Chondrocyte (in vitro differentiated cells): ENCODE data around the gene NFKB1. TPM values are rescaled to one million over a fixed set of nuclear protein-coding genes. Genes with fewer than 3 reads are reported as not detected.

Source experiments
- DNase-seq: peaks from one replicate; pipeline ENCODE4 v3.0.0; 2021; ENCODE audit warnings: mixed read lengths, low spot score
- H3K27ac Mint-ChIP-seq: one replicate; pipeline ENCODE4 v1.8.0; 2021; ENCODE audit warnings: mild to moderate bottlenecking, moderate library complexity, mixed read lengths; ENCODE audit not compliant: unreplicated experiment
- H3K27me3 Mint-ChIP-seq: 2 replicates; pipeline ENCODE4 v1.8.0; 2021; ENCODE audit warnings: low read depth, mixed read lengths
- H3K36me3 Mint-ChIP-seq: 2 replicates; pipeline ENCODE4 v1.8.0; 2021; ENCODE audit warnings: low read depth, mixed read lengths
- H3K4me1 Mint-ChIP-seq: 2 replicates; pipeline ENCODE4 v1.8.0; 2021; ENCODE audit warnings: low read depth, mild to moderate bottlenecking, mixed read lengths
- H3K4me3 Mint-ChIP-seq: one replicate; pipeline ENCODE4 v1.8.0; 2021; ENCODE audit warnings: mild to moderate bottlenecking, moderate library complexity, mixed read lengths; ENCODE audit not compliant: unreplicated experiment
- H3K9me3 Mint-ChIP-seq: 2 replicates; pipeline ENCODE4 v1.8.0; 2021; ENCODE audit warnings: low read depth, mixed read lengths
- CTCF ChIP-seq: fragments of 200-600 bp; sonication (generic); IDR thresholded peaks from 2 replicates; pipeline ENCODE4 v1.5.0; 2021; ENCODE audit warnings: antibody characterized with exemption, mild to moderate bottlenecking, moderate library complexity
- total RNA-seq: library from RNA; stranded (reverse); gene quantifications from 3 replicates; pipeline ENCODE4 v1.2.1, GENCODE V29; 2021

The NFKB1 gene
- total RNA-seq, 1 donor from 2014 or later: 24.4 TPM

DNA sequence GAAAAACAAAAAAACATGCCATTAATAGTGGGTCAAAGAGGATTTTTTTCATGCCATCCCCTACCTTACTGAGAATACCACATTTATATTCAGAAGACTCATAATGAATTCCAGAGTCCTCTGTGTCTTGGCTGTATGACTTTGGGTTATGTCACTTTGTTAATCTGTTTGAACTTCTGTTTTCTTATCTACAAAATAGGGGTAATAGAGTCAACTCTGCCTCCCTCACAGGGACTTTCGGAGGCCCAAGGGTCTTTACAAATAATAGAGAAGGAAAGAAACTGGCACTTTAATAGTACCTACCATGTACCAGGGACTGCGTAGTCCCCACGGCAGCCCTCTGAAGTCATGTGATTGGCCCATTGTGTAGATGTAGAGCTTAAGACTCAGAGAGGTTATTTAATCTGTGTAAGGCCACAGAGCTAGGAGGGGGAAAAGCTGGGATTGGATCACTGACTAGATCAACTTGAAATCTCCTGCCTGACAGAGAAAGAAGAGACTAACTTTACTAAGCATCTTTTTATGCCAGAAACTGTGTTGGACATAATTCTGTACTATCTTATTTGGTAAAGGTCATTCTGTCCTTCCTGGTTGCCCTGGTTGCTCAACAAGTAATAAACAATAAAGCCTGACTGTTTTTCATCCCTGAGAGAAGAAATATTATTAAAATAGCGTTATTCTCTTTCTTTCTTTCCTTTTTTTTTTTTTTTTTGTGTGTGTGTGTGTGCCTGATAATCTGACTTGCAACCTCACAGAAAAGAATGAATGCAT, 59.6 kb downstream of the NFKB1 start:
- H3K4me3 Mint-ChIP-seq: no peak overlapping the region
- DNase-seq: no peak
- H3K36me3 Mint-ChIP-seq: peaks cover 3% of the 10 kb centered on the region
- peaks cover 13% of the 10 kb centered on the region for H3K4me1 Mint-ChIP-seq
- H3K9me3 Mint-ChIP-seq: no peaks in the 10 kb centered on the region
- TF ChIP-seq CTCF: no peak
- no peaks in the 10 kb centered on the region for H3K27me3 Mint-ChIP-seq
- H3K27ac Mint-ChIP-seq: peak overlapping the region; percentile 28

DNA sequence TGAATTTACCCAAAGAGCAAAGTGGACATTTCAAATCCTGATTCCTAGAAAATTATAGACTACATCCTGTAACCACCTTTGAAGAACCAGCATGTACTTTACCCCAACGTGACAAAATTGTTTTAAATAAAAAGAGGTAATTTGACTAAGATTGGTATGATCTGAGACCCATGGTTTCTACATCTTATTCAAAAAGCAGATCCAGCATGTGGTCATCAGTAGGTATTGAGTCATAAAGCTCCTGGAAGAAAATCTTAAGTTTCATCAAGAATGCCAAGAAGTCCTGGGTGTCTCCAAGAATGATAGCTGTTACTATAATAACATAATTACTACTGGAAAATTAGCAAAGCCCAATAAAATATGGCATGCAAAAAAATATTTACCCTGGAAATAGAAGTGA, 61.8 kb downstream of the NFKB1 start:
- Mint-ChIP-seq H3K9me3 (no peaks in the 10 kb centered on the region), H3K27me3 (no peaks in the 10 kb centered on the region), H3K36me3 (peaks cover 5% of the 10 kb centered on the region), H3K4me1 (peaks cover 13% of the 10 kb centered on the region), H3K4me3 (no peak overlapping the region), H3K27ac (no peak overlapping the region)
- no peak for DNase-seq
- TF ChIP-seq CTCF: no peak

DNA sequence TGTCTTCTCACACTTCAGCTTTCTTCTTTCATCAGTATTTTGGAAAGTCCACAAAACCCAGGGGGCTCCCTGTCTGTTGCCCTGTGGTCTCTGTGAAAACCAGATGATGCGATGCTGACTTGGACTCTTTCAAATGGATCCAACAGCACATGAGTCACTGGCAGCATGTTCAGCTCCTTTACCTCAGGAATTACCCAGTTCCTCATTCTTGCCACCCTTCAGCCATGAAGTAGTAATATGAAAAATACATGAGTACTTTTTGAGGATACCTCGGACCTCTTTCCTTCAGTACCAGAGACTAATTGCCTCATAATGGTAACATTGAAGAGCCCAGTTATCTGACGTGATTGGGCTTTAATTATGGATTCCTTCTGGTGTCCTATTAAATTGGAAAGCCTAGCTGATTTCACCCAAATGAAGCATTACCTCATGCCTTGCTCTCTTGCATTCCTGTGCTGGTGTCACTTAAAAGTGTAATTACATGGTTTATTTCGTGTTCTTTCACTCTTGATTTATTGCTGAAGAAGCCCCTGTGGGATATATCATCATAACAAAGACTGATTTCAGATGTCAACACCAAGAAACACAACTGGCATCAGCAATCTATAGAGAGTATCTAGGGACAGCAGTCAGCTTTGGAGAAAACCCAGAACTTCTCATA, 63.4 kb downstream of the NFKB1 start:
- no peak overlapping the region for H3K27ac Mint-ChIP-seq
- peaks cover 5% of the 10 kb centered on the region for H3K36me3 Mint-ChIP-seq
- H3K9me3 Mint-ChIP-seq: no peaks in the 10 kb centered on the region
- no peaks in the 10 kb centered on the region for H3K27me3 Mint-ChIP-seq
- DNase-seq: no peak
- TF ChIP-seq CTCF: no peak
- peaks cover 21% of the 10 kb centered on the region for H3K4me1 Mint-ChIP-seq
- no peak overlapping the region for H3K4me3 Mint-ChIP-seq

GRCh38 chr4:102565696-102566095, 64.5 kb downstream of the NFKB1 start:
- Mint-ChIP-seq H3K4me1 (peaks cover 15% of the 10 kb centered on the region), H3K27me3 (no peaks in the 10 kb centered on the region), H3K9me3 (peaks cover 4% of the 10 kb centered on the region), H3K27ac (no peak overlapping the region), H3K36me3 (peaks cover 8% of the 10 kb centered on the region), H3K4me3 (no peak overlapping the region)
- no peak for DNase-seq
- no peak for TF ChIP-seq CTCF

DNA sequence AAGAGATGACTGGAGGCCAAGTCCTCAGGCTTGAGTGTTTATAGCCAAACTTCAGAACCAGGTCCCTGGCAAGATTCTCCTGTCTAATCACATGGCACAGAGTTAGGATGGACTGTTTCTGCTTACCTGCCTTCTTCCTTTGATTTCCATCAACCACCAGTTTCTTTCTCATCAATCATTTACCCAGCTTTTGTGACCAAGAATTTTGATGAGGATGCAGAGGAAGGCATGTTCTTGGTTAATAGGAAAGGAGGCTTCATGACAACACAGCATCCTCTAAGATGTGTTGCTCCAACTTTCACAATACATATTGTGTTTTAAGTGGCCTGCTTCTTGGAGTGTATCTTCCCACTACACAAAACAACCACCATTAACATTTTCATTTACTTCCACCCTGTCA, 65.3 kb downstream of the NFKB1 start:
- no peak for TF ChIP-seq CTCF
- DNase-seq: no peak
- peaks cover 15% of the 10 kb centered on the region for H3K4me1 Mint-ChIP-seq
- H3K27ac Mint-ChIP-seq: no peak overlapping the region
- peaks cover 4% of the 10 kb centered on the region for H3K9me3 Mint-ChIP-seq
- no peaks in the 10 kb centered on the region for H3K27me3 Mint-ChIP-seq
- H3K36me3 Mint-ChIP-seq: peaks cover 11% of the 10 kb centered on the region
- no peak overlapping the region for H3K4me3 Mint-ChIP-seq
